Measurements from ENCODE around the gene AADACL2.

- no peak for TF ChIP-seq HOXA7 (CRISPR knock-in tag; IDR thresholded peaks at IDR 0.05)
- TF ChIP-seq, protein P1, sequence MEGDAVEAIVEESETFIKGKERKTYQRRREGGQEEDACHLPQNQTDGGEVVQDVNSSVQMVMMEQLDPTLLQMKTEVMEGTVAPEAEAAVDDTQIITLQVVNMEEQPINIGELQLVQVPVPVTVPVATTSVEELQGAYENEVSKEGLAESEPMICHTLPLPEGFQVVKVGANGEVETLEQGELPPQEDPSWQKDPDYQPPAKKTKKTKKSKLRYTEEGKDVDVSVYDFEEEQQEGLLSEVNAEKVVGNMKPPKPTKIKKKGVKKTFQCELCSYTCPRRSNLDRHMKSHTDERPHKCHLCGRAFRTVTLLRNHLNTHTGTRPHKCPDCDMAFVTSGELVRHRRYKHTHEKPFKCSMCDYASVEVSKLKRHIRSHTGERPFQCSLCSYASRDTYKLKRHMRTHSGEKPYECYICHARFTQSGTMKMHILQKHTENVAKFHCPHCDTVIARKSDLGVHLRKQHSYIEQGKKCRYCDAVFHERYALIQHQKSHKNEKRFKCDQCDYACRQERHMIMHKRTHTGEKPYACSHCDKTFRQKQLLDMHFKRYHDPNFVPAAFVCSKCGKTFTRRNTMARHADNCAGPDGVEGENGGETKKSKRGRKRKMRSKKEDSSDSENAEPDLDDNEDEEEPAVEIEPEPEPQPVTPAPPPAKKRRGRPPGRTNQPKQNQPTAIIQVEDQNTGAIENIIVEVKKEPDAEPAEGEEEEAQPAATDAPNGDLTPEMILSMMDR (IDR thresholded peaks at IDR 0.05): no peak
These were observed 58.7 kb downstream of the AADACL2 start for GRCh38 chr3:151792411-151792810.

Data from A549 (cell line).